ENCODE data around the gene HNRNPL. TPM values are rescaled to one million over a fixed set of nuclear protein-coding genes. Genes with fewer than 3 reads are reported as not detected.

HNRNPL gene
- total and polyA plus RNA-seq, 10 of the 15 experiments (the other 5 are each of a cell fraction or from before 2014, with no cell fraction given), result 32.5 to 512 (median 306) TPM

- Histone ChIP-seq H3K27me3 (replicated peaks in 1 of 2; ENCODE audit: control insufficient read depth in 2 of 2, insufficient read depth in 2 of 2, low read length in 1 of 2) (no peaks in the 10 kb centered on the region), H3K4me1 (ENCODE audit: control insufficient read depth, insufficient read depth, low read length) (peaks cover 22% of the 10 kb centered on the region), H3K27ac (ENCODE audit: control insufficient read depth, insufficient read depth) (peak overlapping the region; percentile 91; the same call in 1 of the 2 replicates), H3K36me3 (ENCODE audit: control insufficient read depth in 2 of 2, insufficient read depth in 2 of 2, low read length in 1 of 2) (no peaks in the 10 kb centered on the region), H3K4me3 (peak overlapping the region; percentile 96), H3K9me3 (replicated peaks; ENCODE audit: control insufficient read depth, insufficient read depth, low read length) (no peaks in the 10 kb centered on the region), H4K20me1 (ENCODE audit: control insufficient read depth, insufficient read depth) (peaks cover 3% of the 10 kb centered on the region; the same call in 1 of the 2 replicates), H3K4me2 (ENCODE audit: control insufficient read depth, insufficient read depth) (peak overlapping the region; percentile 77), H2AFZ (ENCODE audit: control insufficient read depth, low read depth, low read length) (no peak overlapping the region), H3K9ac (ENCODE audit: control insufficient read depth, insufficient read depth, low read length) (peak overlapping the region; percentile 92), H3K79me2 (ENCODE audit: control insufficient read depth, insufficient read depth, low read length) (peaks cover 14% of the 10 kb centered on the region)
- in situ Hi-C loops (cut with MboI) (no loop called here), intact Hi-C loops (cut with micrococcal nuclease; ENCODE audit: unreplicated experiment) (no loop called here)
- POLR2A ChIA-PET, result interaction anchor here (0.5 to 4.4 kb wide), 10 partner anchors 12 to 219 kb away, joined by 3 to 144 read pairs (median 4); partner anchors contain the start of genes ACTN4, ECH1, NFKBIB and SIRT2
- CTCF ChIA-PET, result interaction anchor here (0.6 to 2.2 kb wide), 8 partner anchors 10 to 622 kb away, joined by 3 to 21 read pairs (median 7); partner anchors contain the start of genes ECH1, MRPS12 and SARS2
- BruUV-seq (replicated peaks), result no TSS peak
- SMC1A ChIA-PET (ENCODE audit: uncharacterized antibody, unreplicated experiment), result interaction anchor here (1.0 to 4.5 kb wide), 6 partner anchors 10 to 235 kb away, joined by 3 to 44 read pairs (median 8); partner anchors contain the start of genes EIF3K and RINL
- no peak for TF ChIP-seq DPF2 (IDR thresholded peaks at IDR 0.05)
- TF ChIP-seq, protein P1, sequence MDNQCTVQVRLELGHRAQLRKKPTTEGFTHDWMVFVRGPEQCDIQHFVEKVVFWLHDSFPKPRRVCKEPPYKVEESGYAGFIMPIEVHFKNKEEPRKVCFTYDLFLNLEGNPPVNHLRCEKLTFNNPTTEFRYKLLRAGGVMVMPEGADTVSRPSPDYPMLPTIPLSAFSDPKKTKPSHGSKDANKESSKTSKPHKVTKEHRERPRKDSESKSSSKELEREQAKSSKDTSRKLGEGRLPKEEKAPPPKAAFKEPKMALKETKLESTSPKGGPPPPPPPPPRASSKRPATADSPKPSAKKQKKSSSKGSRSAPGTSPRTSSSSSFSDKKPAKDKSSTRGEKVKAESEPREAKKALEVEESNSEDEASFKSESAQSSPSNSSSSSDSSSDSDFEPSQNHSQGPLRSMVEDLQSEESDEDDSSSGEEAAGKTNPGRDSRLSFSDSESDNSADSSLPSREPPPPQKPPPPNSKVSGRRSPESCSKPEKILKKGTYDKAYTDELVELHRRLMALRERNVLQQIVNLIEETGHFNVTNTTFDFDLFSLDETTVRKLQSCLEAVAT (IDR thresholded peaks at IDR 0.05), result peak; percentile 95
- ATAC-seq (no peak), FAIRE-seq (no peak), DNase-seq (ENCODE audit: low read depth, low spot score) (no peak)
- 78% methylated on average over 17 of the region's 17 CpGs for WGBS (ENCODE audit: insufficient coverage, insufficient replicate concordance, low lambda C conversion rate, missing lambda C conversion rate)
- RAD21 ChIA-PET (ENCODE audit: unreplicated experiment), result interaction anchor here (0.7 to 3.6 kb wide), 7 partner anchors 8 to 309 kb away, joined by 3 to 47 read pairs (median 5); partner anchors contain the start of genes ACTN4 and RINL
Observed at GRCh38 chr19:38853214-38853613, 3.4 kb upstream of the HNRNPL start.
